ENCODE data around the gene CAP2.

Gene CAP2

GRCh38 chr6:17474289-17474688 lies 80.9 kb downstream of the CAP2 start:
- DNase-seq (ENCODE audit: low spot score), result no peak

DNA sequence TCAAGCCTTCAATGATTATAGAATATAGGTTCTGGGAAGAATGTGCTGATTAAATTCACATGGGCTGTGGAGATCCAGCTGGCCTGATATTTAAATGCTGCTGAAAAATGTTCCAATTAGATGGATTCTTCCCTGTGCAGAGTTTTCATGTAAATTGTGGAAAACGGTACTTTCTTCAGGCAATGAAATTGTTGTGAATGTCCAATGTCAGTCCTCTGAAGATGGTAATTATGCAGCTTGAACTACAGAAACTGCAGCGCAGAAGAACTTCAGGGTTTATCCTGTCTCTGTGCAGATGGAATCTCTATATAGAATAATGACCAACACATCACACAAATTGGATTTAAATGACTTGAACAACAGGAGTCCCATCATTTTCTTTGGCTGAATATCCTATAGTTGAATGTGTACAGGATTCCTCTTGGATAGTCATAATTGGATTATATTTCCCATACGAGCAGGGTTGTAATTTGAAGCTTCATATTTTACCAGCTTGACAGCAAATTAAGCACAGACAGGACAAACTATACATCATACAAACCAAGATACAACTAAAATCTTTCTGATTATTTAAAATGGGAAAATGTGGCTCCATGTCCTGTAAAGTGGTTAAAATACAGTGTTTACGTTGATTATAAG lies 82.3 kb downstream of the CAP2 start:
- DNase-seq (ENCODE audit: low spot score), result no peak

DNA sequence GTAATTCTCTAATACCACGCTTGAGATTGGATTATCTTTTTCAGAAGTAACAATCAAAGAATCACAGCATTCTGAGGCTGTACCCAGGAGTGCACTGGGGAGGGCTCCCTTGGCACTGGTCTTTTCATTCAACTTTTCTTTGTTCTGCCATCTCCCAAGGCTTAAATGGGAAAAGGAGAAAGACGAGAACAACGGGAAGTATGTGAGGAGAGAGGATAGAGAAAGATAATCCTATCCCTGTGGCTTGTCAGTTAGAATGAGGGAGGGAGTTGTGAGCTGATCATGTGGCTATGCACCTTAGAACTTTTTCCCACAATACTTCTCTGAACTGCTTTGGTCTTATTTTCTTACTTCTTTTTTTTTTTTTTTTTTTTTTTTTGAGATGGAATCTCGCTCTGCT lies 83.1 kb downstream of the CAP2 start:
- no peak for DNase-seq (ENCODE audit: low spot score)

GRCh38 chr6:17477356-17477755 lies 84.0 kb downstream of the CAP2 start:
- DNase-seq (ENCODE audit: low spot score), result no peak

GRCh38 chr6:17478223-17478907 lies 85.0 kb downstream of the CAP2 start:
- DNase-seq (ENCODE audit: low spot score), result no peak

GRCh38 chr6:17478946-17479345 lies 85.6 kb downstream of the CAP2 start:
- DNase-seq (ENCODE audit: low spot score), result no peak

DNA sequence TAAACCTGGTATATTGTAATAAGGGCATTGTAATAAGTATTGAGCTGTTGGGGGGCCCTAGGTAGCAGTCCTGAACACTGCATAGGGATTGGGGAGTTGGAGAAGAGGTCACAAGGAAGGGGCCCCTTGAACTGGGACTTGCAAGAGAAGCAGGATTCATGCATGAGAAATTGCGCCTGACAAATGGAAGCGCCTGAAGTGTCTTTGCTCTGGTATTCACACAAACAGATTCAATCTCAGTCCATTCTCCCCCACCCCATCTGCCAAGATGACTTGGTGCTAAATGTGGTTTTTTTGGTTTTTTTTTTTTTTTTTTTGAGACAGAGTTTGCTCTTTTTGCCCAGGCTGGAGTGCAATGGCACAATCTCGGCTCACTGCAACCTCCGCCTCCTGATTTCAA lies 87.1 kb downstream of the CAP2 start:
- no peak for DNase-seq (ENCODE audit: low spot score)

DNA sequence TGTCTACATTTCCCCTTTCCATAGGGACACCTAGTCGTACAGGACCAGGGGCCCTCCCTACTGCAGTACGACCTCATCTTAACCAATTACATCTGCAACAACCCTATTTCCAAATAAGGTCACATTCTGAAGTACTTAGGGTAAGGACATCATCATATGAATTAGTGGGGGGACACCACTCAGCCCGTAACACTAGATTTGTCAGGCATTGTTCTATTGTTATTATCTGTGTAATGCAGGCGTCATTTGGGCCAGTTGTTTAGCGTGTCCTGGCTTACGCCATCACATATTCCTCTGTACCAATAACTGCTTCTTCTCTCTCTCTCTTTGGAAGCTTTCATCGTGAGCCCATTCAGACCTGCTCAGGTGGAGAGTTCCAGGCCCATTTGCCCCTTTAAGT lies 89.3 kb downstream of the CAP2 start:
- DNase-seq (ENCODE audit: low spot score), result no peak

DNA sequence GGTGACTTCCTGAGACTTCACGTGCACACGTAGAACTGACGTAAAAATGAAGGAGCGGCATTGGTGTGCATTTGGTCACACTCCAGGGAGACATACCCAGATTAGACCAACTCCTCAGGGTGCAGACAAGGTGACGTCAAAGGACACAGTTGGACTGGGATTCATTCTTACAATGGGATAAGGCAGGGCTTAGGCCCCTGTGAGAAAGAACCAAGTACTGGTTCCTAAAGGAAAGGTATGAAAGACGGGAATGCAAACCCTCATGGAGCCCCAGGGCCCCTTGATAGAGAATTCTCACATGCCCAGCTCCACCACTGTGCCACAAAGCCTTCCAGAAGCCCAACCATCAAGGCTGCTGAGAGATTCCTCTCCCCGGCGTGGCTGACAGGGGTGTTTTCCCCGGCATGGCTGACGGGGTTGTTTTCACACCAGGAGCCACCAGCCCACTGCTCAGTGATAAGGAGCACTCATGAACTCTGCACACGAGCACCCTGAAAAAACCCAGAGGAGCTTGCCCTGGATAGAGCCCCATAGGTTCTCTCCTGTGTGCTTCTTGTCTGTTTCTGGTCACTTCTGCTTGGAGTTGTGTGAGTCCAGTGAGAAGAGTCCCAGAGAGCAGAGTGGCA lies 90.1 kb downstream of the CAP2 start:
- no peak for DNase-seq (ENCODE audit: low spot score)

DNA sequence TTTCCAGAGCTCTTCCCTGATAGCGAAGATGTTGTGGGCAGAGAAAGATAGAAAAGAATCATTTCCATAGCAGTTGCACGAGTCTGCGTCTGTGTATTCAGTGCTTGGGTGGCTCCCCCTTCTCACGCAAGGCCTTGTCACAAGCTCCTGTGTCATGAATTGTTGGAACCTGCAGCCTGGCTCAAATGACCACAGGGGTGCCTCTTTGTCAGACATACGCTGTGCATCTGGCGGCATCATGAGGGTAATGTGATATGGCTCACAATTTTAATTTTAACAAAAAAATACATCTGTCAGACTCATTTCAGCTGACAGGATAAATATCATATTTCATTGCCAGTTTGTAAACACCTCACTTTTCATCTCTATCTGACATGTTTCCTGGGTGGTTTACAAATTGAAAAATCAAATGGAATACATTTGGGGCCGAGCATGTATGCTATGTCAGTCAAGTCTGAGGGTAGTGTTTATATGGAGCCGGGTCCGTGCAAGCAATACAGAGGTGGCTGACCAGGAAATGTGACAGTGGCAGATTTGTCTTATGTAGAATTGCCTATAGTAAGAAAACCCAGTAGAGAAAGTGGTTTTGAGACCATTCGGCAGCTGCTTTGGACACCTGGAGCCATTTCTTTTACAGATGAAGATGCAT lies 90.9 kb downstream of the CAP2 start:
- no peak for DNase-seq (ENCODE audit: low spot score)

DNA sequence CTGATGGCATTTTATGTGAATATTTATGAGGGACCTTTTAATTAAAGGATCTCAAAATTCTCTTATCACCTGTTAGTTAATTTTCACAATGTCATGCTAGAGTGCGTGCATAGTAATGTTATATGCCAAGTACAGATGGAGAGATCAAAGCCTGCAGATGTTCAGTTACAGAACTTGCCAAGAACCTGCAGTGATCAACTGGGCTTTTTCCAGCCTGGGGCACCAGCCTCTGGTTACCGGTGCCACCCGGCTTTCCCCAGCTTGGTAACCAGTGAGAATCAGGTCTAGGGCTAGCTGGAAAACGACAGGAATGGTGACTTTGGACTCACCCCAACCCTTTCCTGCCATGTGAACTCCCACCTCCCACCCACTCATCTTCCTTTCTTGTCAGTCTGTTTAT lies 91.8 kb downstream of the CAP2 start:
- no peak for DNase-seq (ENCODE audit: low spot score)

- DNase-seq (ENCODE audit: low spot score), result no peak
Observed at GRCh38 chr6:17485946-17486345, 92.6 kb downstream of the CAP2 start.

DNA sequence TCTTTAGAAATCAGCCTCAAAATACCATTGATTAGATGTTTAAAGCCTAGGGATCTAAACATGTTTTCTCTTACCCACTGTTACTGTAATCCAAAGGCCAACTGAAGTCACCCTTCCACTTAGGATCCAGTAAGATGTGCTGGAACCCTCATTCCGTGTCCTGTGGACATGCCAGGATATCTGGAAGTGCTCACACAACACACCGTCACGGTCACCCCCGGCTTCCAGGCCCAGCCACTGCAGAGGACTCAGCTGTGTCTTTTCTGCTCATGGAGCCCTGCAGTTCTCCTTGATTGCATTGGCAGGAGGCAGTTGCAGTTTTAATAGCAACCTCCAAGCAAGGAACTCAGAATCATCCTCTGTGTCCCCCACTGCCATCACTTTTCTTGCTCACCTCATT lies 93.3 kb downstream of the CAP2 start:
- no peak for DNase-seq (ENCODE audit: low spot score)

GRCh38 chr6:17490724-17491123 lies 97.3 kb downstream of the CAP2 start:
- no peak for DNase-seq (ENCODE audit: low spot score)

- DNase-seq (ENCODE audit: low spot score), result no peak
Observed at GRCh38 chr6:17491416-17492142, 98.2 kb downstream of the CAP2 start.

DNA sequence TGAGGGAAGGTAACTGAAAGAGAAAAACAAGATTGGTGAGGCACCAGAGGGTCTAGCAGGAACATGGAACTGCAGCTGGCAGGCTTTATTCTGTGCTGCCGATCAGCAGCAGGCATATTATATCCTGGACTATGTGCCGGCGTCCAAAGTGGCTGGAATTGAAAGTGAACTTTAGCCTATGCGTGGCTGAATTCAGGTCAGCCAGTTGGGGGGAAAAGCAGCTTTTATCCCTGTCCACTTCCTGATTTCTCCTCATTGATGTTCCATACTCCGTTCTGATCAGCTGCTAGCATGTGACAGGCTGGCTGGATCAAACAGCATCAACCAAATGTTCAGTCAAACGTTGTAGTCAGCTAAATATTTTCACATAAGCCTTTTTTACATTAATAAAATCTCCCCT lies 99.0 kb downstream of the CAP2 start:
- DNase-seq (ENCODE audit: low spot score), result no peak

DNA sequence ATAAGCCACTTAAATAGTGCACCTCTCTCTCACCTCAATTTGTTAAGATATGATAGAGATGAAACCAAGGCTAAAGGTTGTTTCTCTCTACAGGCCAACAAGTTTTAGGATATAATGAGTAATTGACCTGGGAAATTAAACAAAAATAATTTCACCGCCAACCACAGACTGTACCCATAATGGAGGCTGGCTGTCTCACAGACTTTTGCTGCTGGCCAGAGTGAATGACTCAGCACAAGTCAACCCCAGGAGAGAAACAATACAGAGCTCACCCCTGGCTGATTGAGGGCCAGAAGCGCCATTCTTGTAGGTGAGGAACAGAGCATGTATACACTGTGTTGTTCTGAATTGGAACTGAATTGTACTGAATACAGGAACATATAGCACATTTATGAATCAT lies 99.9 kb downstream of the CAP2 start:
- DNase-seq (ENCODE audit: low spot score), result no peak

DNA sequence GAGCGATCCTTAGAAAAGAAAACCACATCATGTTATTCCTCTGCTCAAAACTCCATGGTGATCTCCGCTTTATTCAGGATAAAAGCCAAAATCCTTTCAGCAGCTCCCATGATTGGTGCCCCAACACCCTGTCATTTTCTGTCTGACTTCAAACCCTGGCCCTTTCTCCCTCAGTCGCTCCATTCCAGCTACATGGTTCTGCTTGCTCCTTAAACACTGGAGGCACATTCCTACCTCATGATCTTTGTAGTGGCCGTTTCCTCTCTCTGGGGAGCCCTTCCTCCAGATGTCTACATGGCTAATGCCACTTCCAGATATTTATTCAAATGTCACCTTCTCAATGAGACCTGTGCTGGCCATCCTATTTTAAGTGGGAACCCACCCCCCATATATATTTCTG lies 100.8 kb downstream of the CAP2 start:
- DNase-seq (ENCODE audit: low spot score), result no peak

DNA sequence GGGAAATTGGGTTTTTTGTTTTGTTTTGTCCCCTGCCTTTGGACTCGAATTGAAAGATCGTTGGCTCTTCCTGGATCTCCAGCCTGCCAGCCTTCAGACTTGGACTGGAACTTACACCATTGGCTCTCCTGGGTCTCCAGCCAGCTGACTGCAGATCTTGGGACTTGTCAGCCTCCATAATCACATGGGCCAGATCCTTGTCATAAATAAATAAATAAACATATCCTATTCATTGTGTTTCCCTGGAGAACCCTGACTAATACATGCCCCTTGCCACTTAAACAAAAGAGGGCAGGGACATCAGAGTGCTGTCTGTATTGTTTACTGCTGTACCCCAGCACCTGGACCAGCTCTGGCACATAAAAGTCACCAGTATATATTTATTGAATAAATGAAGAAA lies 101.5 kb downstream of the CAP2 start:
- DNase-seq (ENCODE audit: low spot score), result no peak

DNA sequence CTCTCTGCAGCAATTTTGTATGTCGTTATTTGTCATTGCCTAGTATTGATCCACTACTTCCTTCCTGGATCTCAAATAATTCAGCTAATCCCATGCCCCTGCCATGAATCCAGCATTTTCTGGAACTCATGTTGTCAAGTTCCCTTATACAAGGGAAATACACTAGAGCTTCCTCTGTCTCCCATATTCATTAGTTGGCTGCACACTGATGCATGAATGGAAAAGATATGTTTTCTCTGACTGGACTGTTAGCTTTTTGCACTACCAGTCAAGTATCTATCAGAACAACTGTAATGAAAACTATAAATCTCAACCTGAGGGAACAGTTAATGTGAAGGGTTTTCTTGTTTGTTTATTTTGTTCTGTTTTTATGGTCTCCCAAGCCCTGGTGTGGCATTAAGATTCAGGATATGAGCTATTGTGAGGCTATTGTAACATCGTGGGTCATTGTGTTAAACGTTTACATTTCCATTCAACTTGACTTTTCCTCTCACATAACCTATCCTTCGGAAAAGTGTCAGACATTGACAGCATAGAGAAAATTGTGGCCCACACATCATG lies 104.2 kb downstream of the CAP2 start:
- DNase-seq (ENCODE audit: low spot score), result no peak

- no peak for DNase-seq (ENCODE audit: low spot score)
Observed at GRCh38 chr6:17501442-17501841, 108.0 kb downstream of the CAP2 start.
